BLaER1 (cell line): ENCODE results near the gene RPL27.

ENCODE experiments used
- H3K27ac ChIP-seq: shearing (Covaris generic); formaldehyde crosslinking; 2 replicates; pipeline ENCODE4 v1.8.1; 2022
- H3K27me3 ChIP-seq: shearing (Covaris generic); formaldehyde crosslinking; 2 replicates; pipeline ENCODE4 v1.8.1; 2022
- H3K36me3 ChIP-seq: shearing (Covaris generic); formaldehyde crosslinking; 2 replicates; pipeline ENCODE4 v1.8.1; 2022
- H3K4me1 ChIP-seq: shearing (Covaris generic); formaldehyde crosslinking; 2 replicates; pipeline ENCODE4 v1.8.1; 2022
- H3K4me2 ChIP-seq: shearing (Covaris generic); formaldehyde crosslinking; 2 replicates; pipeline ENCODE4 v1.8.1; 2022
- H3K4me3 ChIP-seq: shearing (Covaris generic); formaldehyde crosslinking; 2 replicates; pipeline ENCODE4 v1.8.1; 2022
- H3K9ac ChIP-seq: shearing (Covaris generic); formaldehyde crosslinking; 2 replicates; pipeline ENCODE4 v1.8.1; 2022
- H3K9me3 ChIP-seq: shearing (Covaris generic); formaldehyde crosslinking; 2 replicates; pipeline ENCODE4 v1.8.1; 2022
- H4K20me1 ChIP-seq: shearing (Covaris generic); formaldehyde crosslinking; 2 replicates; pipeline ENCODE4 v1.8.1; 2022
- Cebpa-rat ChIP-seq: shearing (Covaris generic); IDR thresholded peaks from 2 replicates; pipeline ENCODE4 v1.8.1; 2022

The RPL27 gene

GRCh38 chr17:43020789-43021740, 22.8 kb downstream of the RPL27 start:
- Histone ChIP-seq H3K9ac (peak overlapping the region; percentile 79), H4K20me1 (peaks cover 36% of the 10 kb centered on the region), H3K27ac (0 out of 2 replicates have a peak overlapping the region, but pooled peaks have one; percentile 55), H3K4me2 (peak overlapping the region; percentile 99), H3K36me3 (peaks cover 17% of the 10 kb centered on the region), H3K27me3 (no peaks in the 10 kb centered on the region), H3K4me1 (peaks cover 63% of the 10 kb centered on the region), H3K9me3 (no peaks in the 10 kb centered on the region), H3K4me3 (peak overlapping the region; percentile 95)
- no peak for TF ChIP-seq Cebpa-rat

GRCh38 chr17:43021741-43022512, 23.7 kb downstream of the RPL27 start, which contains the start of gene VAT1:
TSS of gene VAT1 (minus strand) at chr17:43022385. CDS start at chr17:43022322, 63 bp downstream.
- Histone ChIP-seq H3K4me1 (peaks cover 72% of the 10 kb centered on the region), H3K27ac (peak within 1 kb of the TSS; percentile 55; the same call in 1 of the 2 replicates), H3K4me2 (peak within 1 kb of the TSS; percentile 99), H3K9me3 (no peaks in the 10 kb centered on the region), H3K9ac (peak within 1 kb of the TSS; percentile 79), H3K27me3 (no peaks in the 10 kb centered on the region), H4K20me1 (peaks cover 36% of the 10 kb centered on the region), H3K4me3 (peak within 1 kb of the TSS; percentile 95), H3K36me3 (peaks cover 13% of the 10 kb centered on the region; the same call in 1 of the 2 replicates)
- TF ChIP-seq Cebpa-rat, result no peak

GRCh38 chr17:43024407-43025289, 26.4 kb downstream of the RPL27 start, which contains the start of gene RND2:
TSS of gene RND2 (plus strand) at chr17:43025231. CDS start at chr17:43025348, 117 bp downstream.
- no peak for TF ChIP-seq Cebpa-rat
- no peaks in the 10 kb centered on the region for H3K36me3 ChIP-seq
- no peak within 1 kb of the TSS for H3K27ac ChIP-seq

GRCh38 chr17:43025290-43025657, 27.1 kb downstream of the RPL27 start:
- no peak overlapping the region for H3K9ac ChIP-seq
- no peaks in the 10 kb centered on the region for H3K9me3 ChIP-seq

More at GRCh38 chr17:43024407-43025289, 26.4 kb downstream of the RPL27 start, which contains the start of gene RND2:
- Histone ChIP-seq H3K4me2 (peak within 1 kb of the TSS; percentile 100), H3K4me3 (peak within 1 kb of the TSS; percentile 70), H3K9me3 (no peaks in the 10 kb centered on the region), H3K27me3 (no peaks in the 10 kb centered on the region), H3K9ac (peak within 1 kb of the TSS; percentile 67; the same call in 1 of the 2 replicates), H4K20me1 (peaks cover 15% of the 10 kb centered on the region), H3K4me1 (peaks cover 55% of the 10 kb centered on the region)

GRCh38 chr17:43025766-43026537, 27.7 kb downstream of the RPL27 start:
- Histone ChIP-seq H3K4me1 (peaks cover 42% of the 10 kb centered on the region), H3K36me3 (no peaks in the 10 kb centered on the region), H3K4me3 (no peak overlapping the region), H3K9me3 (no peaks in the 10 kb centered on the region), H4K20me1 (peaks cover 2% of the 10 kb centered on the region; the same call in 1 of the 2 replicates), H3K27ac (no peak overlapping the region), H3K4me2 (peak overlapping the region; percentile 100), H3K9ac (no peak overlapping the region), H3K27me3 (no peaks in the 10 kb centered on the region)
- no peak for TF ChIP-seq Cebpa-rat

More at GRCh38 chr17:43025290-43025657, 27.1 kb downstream of the RPL27 start:
- Histone ChIP-seq H3K36me3 (no peaks in the 10 kb centered on the region), H3K4me3 (peak overlapping the region; percentile 70), H4K20me1 (peaks cover 8% of the 10 kb centered on the region), H3K27ac (no peak overlapping the region), H3K27me3 (no peaks in the 10 kb centered on the region), H3K4me2 (peak overlapping the region; percentile 100), H3K4me1 (peaks cover 49% of the 10 kb centered on the region)
- no peak for TF ChIP-seq Cebpa-rat

- H3K4me1 ChIP-seq, result peaks cover 38% of the 10 kb centered on the region
- H3K27ac ChIP-seq, result no peak overlapping the region
- no peaks in the 10 kb centered on the region for H4K20me1 ChIP-seq
- no peaks in the 10 kb centered on the region for H3K27me3 ChIP-seq
- no peak for TF ChIP-seq Cebpa-rat
- H3K9ac ChIP-seq, result no peak overlapping the region
- no peaks in the 10 kb centered on the region for H3K36me3 ChIP-seq
- peak overlapping the region; percentile 100 for H3K4me2 ChIP-seq
- no peak overlapping the region for H3K4me3 ChIP-seq
- H3K9me3 ChIP-seq, result no peaks in the 10 kb centered on the region
Observed at GRCh38 chr17:43026595-43026994, 28.4 kb downstream of the RPL27 start.

GRCh38 chr17:43027091-43028032, 29.1 kb downstream of the RPL27 start:
- TF ChIP-seq Cebpa-rat, result no peak
- no peak overlapping the region for H3K4me3 ChIP-seq

More at GRCh38 chr17:43027091-43028032, 29.1 kb downstream of the RPL27 start:
- H3K9me3 ChIP-seq, result no peaks in the 10 kb centered on the region
- no peak overlapping the region for H3K9ac ChIP-seq
- H3K4me1 ChIP-seq, result peaks cover 38% of the 10 kb centered on the region
- no peaks in the 10 kb centered on the region for H4K20me1 ChIP-seq
- H3K27me3 ChIP-seq, result no peaks in the 10 kb centered on the region
- no peak overlapping the region for H3K27ac ChIP-seq
- H3K36me3 ChIP-seq, result no peaks in the 10 kb centered on the region
- peak overlapping the region; percentile 100 for H3K4me2 ChIP-seq
